DND-41 (cell line): ENCODE data around the gene AMIGO2.

ENCODE experiments used
- ATAC-seq: fragments of 200-7000 bp; cut with Tn5 transposase; 3 replicates; pipeline ENCODE4 v1.9.1; 2021; ENCODE audit warnings: low read depth; ENCODE audit not compliant: insufficient read depth
- DNase-seq: peaks from one replicate; pipeline ENCODE4 v3.0.0-alpha.2; 2020
- H2AFZ ChIP-seq: 2 replicates; pipeline ENCODE4 v1.6.0; 2012; ENCODE audit warnings: low read depth, low read length
- H3K27ac ChIP-seq: 2 replicates; pipeline ENCODE4 v1.5.1; 2012; ENCODE audit warnings: low read length, inconsistent platforms
- H3K27me3 ChIP-seq: fragments of 200-600 bp; sonication (generic); 2 replicates; pipeline ENCODE4 v1.6.0; 2012; ENCODE audit warnings: low read length, mild to moderate bottlenecking, inconsistent platforms; ENCODE audit not compliant: insufficient read depth, poor library complexity
- H3K36me3 ChIP-seq: 2 replicates; pipeline ENCODE4 v1.5.1; 2012; ENCODE audit warnings: low read length, inconsistent platforms; ENCODE audit not compliant: insufficient read depth
- H3K4me1 ChIP-seq: 2 replicates; pipeline ENCODE4 v1.5.1; 2012; ENCODE audit warnings: mild to moderate bottlenecking, low read length; ENCODE audit not compliant: insufficient read depth
- H3K4me2 ChIP-seq: 2 replicates; pipeline ENCODE4 v1.6.0; 2012; ENCODE audit warnings: mild to moderate bottlenecking, moderate library complexity, low read length, inconsistent platforms; ENCODE audit not compliant: insufficient read depth
- H3K4me3 ChIP-seq, 2 experiments: fragments of 200-600 bp in 1 of 2; shearing (Covaris generic) in 1 of 2; 2 replicates each; pipeline ENCODE4 v1.5.1; 2012 to 2016; ENCODE audit warnings: inconsistent platforms in 2 of 2, low read length in 2 of 2, mild to moderate bottlenecking in 2 of 2, low read depth in 1 of 2, moderate library complexity in 1 of 2
- H3K79me2 ChIP-seq: 2 replicates; pipeline ENCODE4 v1.6.0; 2012; ENCODE audit warnings: low read length, inconsistent platforms; ENCODE audit not compliant: insufficient read depth
- H3K9ac ChIP-seq: 2 replicates; pipeline ENCODE4 v1.6.0; 2012; ENCODE audit warnings: low read depth, mild to moderate bottlenecking, inconsistent platforms, low read length, moderate library complexity
- H3K9me3 ChIP-seq: 2 replicates; pipeline ENCODE4 v1.5.1; 2012; ENCODE audit warnings: low read length, moderate library complexity, mild to moderate bottlenecking, inconsistent platforms; ENCODE audit not compliant: insufficient read depth, severe bottlenecking
- H4K20me1 ChIP-seq: 2 replicates; pipeline ENCODE4 v1.6.0; 2012; ENCODE audit warnings: low read length; ENCODE audit not compliant: insufficient read depth
- EZH2 ChIP-seq: IDR thresholded peaks from 3 replicates; pipeline ENCODE4 v1.6.1; 2012; ENCODE audit warnings: borderline replicate concordance, low read depth, mild to moderate bottlenecking, moderate library complexity, low read length, inconsistent platforms; ENCODE audit not compliant: severe bottlenecking
- TF ChIP-seq, protein P1 (sequence below): IDR thresholded peaks from 2 replicates; pipeline ENCODE4 v1.5.1; 2012; ENCODE audit warnings: borderline replicate concordance, low read length, moderate library complexity, mild to moderate bottlenecking; ENCODE audit not compliant: poor library complexity, severe bottlenecking; ENCODE audit errors: extremely low read depth

AMIGO2 gene

DNA sequence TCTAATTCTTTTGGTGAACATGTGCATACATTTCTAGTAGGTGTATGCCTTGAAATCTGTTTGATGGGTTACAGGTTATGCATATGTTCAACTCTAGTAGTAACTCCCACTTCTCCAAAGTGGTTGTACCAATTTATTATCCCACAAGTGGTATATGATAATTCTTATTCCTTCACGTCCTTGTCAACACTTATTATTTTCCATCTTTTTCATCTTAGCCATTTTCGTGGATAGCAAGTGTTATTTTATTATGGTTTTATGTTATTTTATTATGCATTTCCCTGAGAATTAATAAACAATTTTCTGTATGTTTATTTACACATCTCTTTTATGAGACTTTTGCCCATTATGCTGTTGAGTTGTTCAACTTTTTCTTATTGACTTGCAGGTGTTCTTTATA is 11.2 kb upstream of the AMIGO2 start:
- H3K4me3 ChIP-seq = no peak overlapping the region
- no peaks in the 10 kb centered on the region for H3K4me1 ChIP-seq
- no peak overlapping the region for H2AFZ ChIP-seq
- DNase-seq (no peak), ATAC-seq (no peak)
- H3K36me3 ChIP-seq = no peaks in the 10 kb centered on the region
- H3K9ac ChIP-seq = no peak overlapping the region
- no peaks in the 10 kb centered on the region for H3K9me3 ChIP-seq
- H3K79me2 ChIP-seq = no peaks in the 10 kb centered on the region
- H3K27me3 ChIP-seq = no peaks in the 10 kb centered on the region
- no peak overlapping the region for H3K4me2 ChIP-seq
- H3K27ac ChIP-seq = no peak overlapping the region
- no peaks in the 10 kb centered on the region for H4K20me1 ChIP-seq
- TF ChIP-seq, protein P1, sequence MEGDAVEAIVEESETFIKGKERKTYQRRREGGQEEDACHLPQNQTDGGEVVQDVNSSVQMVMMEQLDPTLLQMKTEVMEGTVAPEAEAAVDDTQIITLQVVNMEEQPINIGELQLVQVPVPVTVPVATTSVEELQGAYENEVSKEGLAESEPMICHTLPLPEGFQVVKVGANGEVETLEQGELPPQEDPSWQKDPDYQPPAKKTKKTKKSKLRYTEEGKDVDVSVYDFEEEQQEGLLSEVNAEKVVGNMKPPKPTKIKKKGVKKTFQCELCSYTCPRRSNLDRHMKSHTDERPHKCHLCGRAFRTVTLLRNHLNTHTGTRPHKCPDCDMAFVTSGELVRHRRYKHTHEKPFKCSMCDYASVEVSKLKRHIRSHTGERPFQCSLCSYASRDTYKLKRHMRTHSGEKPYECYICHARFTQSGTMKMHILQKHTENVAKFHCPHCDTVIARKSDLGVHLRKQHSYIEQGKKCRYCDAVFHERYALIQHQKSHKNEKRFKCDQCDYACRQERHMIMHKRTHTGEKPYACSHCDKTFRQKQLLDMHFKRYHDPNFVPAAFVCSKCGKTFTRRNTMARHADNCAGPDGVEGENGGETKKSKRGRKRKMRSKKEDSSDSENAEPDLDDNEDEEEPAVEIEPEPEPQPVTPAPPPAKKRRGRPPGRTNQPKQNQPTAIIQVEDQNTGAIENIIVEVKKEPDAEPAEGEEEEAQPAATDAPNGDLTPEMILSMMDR = no peak
- TF ChIP-seq EZH2 = no peak

DNA sequence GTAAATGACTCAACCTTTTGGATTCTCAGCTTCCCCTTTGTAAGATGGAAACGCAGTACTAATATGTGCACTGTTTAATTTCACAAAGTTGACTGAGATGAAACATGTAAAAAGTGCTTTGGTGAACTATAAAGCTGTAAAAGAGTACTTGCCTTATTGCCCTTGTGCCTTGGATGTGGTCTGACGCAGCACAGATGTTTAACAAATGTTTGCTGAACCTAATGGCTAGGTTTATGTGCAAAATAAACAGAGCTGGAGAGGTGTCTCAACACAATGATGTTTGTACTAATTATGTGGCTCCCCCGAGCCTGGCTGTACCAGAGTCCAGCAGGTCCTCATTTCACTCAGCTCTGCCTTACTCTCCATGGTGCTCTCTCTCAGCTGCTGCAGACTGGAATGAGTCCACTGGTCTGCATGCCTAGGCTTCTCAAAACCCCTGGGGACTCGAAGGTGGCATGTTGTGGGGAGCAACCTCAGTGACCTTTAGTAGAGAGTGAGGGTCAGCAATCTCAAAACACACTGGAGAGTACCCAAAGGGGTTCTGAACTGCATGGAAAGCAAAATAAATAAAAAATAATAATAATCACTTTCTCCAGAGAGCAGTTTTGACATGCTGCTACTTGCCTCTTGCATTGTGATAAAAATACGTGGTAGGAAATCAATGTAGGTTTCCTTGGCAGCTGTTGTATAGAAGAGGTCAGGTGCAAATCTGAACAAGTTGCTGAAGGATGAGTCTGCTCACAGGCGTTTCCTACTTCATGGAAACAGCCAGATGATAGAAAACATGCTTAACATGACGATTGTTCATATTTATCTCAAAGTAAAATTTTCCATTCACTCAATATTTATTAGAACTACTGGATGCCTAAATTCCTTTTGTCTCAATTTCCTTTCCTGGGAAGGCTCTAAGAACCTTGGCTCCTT is 8.5 kb upstream of the AMIGO2 start:
- H4K20me1 ChIP-seq = no peaks in the 10 kb centered on the region
- no peak overlapping the region for H3K27ac ChIP-seq
- H3K9me3 ChIP-seq = no peaks in the 10 kb centered on the region
- no peak overlapping the region for H3K4me2 ChIP-seq
- H3K9ac ChIP-seq = no peak overlapping the region
- H2AFZ ChIP-seq = no peak overlapping the region
- H3K4me3 ChIP-seq = no peak overlapping the region
- no peak for ATAC-seq
- no peak for DNase-seq
- no peaks in the 10 kb centered on the region for H3K79me2 ChIP-seq
- TF ChIP-seq, protein P1 = no peak
- no peak for TF ChIP-seq EZH2
- no peaks in the 10 kb centered on the region for H3K27me3 ChIP-seq
- no peaks in the 10 kb centered on the region for H3K4me1 ChIP-seq
- H3K36me3 ChIP-seq = no peaks in the 10 kb centered on the region

DNA sequence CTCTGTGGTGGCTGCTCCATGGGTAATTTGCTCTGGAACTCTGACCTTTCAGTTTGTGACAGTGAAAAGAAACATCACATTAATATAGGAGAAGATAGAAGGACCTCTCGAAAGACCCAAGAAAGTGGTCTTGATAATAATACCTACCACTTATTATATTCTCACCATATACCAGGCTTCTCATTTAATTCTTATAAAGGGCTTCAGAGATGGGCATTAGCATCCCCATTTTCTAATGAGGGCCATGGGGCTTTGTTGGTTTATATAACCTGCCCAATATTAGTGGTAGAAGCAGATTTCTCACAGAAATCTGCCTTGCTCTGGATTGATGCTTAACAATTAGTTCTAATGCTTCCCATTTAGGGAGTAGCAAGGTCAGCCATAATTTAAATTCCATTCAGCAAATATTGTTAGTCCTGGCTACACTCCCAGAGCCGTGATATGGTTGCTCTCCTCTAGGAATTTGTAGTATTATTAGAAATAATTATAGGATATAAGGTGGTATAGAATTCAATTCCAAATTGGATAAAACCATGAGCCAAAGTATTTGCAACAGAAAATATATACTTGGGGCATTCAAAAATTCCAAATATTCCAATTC is 7.4 kb upstream of the AMIGO2 start:
- ATAC-seq = no peak
- no peak overlapping the region for H3K27ac ChIP-seq

More for the DNA sequence above, 7.4 kb upstream of the AMIGO2 start:
- DNase-seq = no peak
- Histone ChIP-seq H3K27me3 (no peaks in the 10 kb centered on the region), H3K36me3 (no peaks in the 10 kb centered on the region), H3K4me2 (no peak overlapping the region), H3K9me3 (no peaks in the 10 kb centered on the region), H3K9ac (no peak overlapping the region), H4K20me1 (no peaks in the 10 kb centered on the region), H3K4me3 (no peak overlapping the region), H2AFZ (no peak overlapping the region), H3K4me1 (no peaks in the 10 kb centered on the region), H3K79me2 (no peaks in the 10 kb centered on the region)
- TF ChIP-seq, protein P1 = no peak
- no peak for TF ChIP-seq EZH2
